ENCODE results near the gene OIP5. TPM values are rescaled to one million over a fixed set of nuclear protein-coding genes. Genes with fewer than 3 reads are reported as not detected.

The OIP5 gene
- total and polyA plus RNA-seq, 4 donors, result 0.17 to 11.8 (median 1.1) TPM

GRCh38 chr15:41354371-41354770 is 22.0 kb upstream of the OIP5 start:
- H3K4me3 ChIP-seq (ENCODE audit: low read depth in 1 of 3, low read length in 3 of 3), result no peak overlapping the region
- no peak overlapping the region for H3K27ac ChIP-seq (ENCODE audit: low read depth in 1 of 2, low read length in 2 of 2)
- TF ChIP-seq NR2F2 (IDR thresholded peaks at IDR 0.05) (no peak), FOXA1 (IDR thresholded peaks at IDR 0.05) (no peak), FOXA2 (IDR thresholded peaks at IDR 0.05) (no peak), CTCF (IDR thresholded peaks at IDR 0.05; ENCODE audit: low read depth, low read length, missing input control) (no peak), RAD21 (IDR thresholded peaks at IDR 0.05) (no peak), ZBTB33 (IDR thresholded peaks at IDR 0.05) (no peak), RXRA (IDR thresholded peaks at IDR 0.05) (no peak), YY1 (IDR thresholded peaks at IDR 0.05) (no peak), EGR1 (IDR thresholded peaks at IDR 0.05; ENCODE audit: low read depth in 2 of 2) (no peak), GABPA (IDR thresholded peaks at IDR 0.05 in 1 of 2, conservative IDR thresholded peaks at IDR 0.05 in 1 of 2) (no peak)
- no peaks in the 10 kb centered on the region for H3K4me1 ChIP-seq (ENCODE audit: control insufficient read depth in 4 of 4, insufficient read depth in 4 of 4, low read length in 3 of 4)
- WGBS, result 96% methylated on average over 10 of the region's 10 CpGs
- DNase-seq (ENCODE audit: low spot score), result no peak
- no peak overlapping the region for H3K9ac ChIP-seq (ENCODE audit: low read depth in 1 of 2, low read length in 2 of 2)
- no peaks in the 10 kb centered on the region for H3K27me3 ChIP-seq (ENCODE audit: control insufficient read depth in 4 of 4, insufficient read depth in 4 of 4, low read length in 3 of 4)
- peaks cover 0 to 5% (median 0%) of the 10 kb centered on the region in 4 donors for H3K36me3 ChIP-seq (ENCODE audit: control insufficient read depth in 4 of 4, insufficient read depth in 3 of 4, low read depth in 1 of 4, low read length in 3 of 4)
- H3K9me3 ChIP-seq (ENCODE audit: control insufficient read depth in 4 of 4, low read length in 3 of 4), result no peaks in the 10 kb centered on the region

- Histone ChIP-seq H3K4me1 (ENCODE audit: control insufficient read depth in 4 of 4, insufficient read depth in 4 of 4, low read length in 3 of 4) (no peaks in the 10 kb centered on the region), H3K9me3 (ENCODE audit: control insufficient read depth in 4 of 4, low read length in 3 of 4) (no peaks in the 10 kb centered on the region), H3K27me3 (ENCODE audit: control insufficient read depth in 4 of 4, insufficient read depth in 4 of 4, low read length in 3 of 4) (no peaks in the 10 kb centered on the region), H3K9ac (ENCODE audit: low read depth in 1 of 2, low read length in 2 of 2) (no peak overlapping the region), H3K36me3 (ENCODE audit: control insufficient read depth in 4 of 4, insufficient read depth in 3 of 4, low read depth in 1 of 4, low read length in 3 of 4) (peaks cover 0 to 2% (median under 1%) of the 10 kb centered on the region in 4 donors), H3K27ac (ENCODE audit: low read depth in 1 of 2, low read length in 2 of 2) (no peak overlapping the region), H3K4me3 (ENCODE audit: low read depth in 1 of 3, low read length in 3 of 3) (no peak overlapping the region)
- 87% methylated on average over 10 of the region's 10 CpGs for WGBS
- TF ChIP-seq RXRA (IDR thresholded peaks at IDR 0.05), result no peak
- TF ChIP-seq MAX (IDR thresholded peaks at IDR 0.05), result no peak
- no peak for TF ChIP-seq REST (IDR thresholded peaks at IDR 0.05)
- no peak for TF ChIP-seq TAF1 (conservative IDR thresholded peaks at IDR 0.05)
- no peak for TF ChIP-seq FOXA1 (IDR thresholded peaks at IDR 0.05)
- no peak for TF ChIP-seq JUND (IDR thresholded peaks at IDR 0.05)
- no peak for TF ChIP-seq HNF4A (conservative IDR thresholded peaks at IDR 0.05)
- no peak for TF ChIP-seq NR2F2 (IDR thresholded peaks at IDR 0.05)
- no peak for TF ChIP-seq GABPA (IDR thresholded peaks at IDR 0.05 in 1 of 2, conservative IDR thresholded peaks at IDR 0.05 in 1 of 2)
- no peak for TF ChIP-seq CTCF (IDR thresholded peaks at IDR 0.05; ENCODE audit: low read depth, low read length, missing input control)
- no peak for TF ChIP-seq SP1 (IDR thresholded peaks at IDR 0.05)
- no peak for TF ChIP-seq ZBTB33 (IDR thresholded peaks at IDR 0.05)
- no peak for TF ChIP-seq FOXA2 (IDR thresholded peaks at IDR 0.05)
- TF ChIP-seq YY1 (IDR thresholded peaks at IDR 0.05), result no peak
- no peak for TF ChIP-seq EGR1 (IDR thresholded peaks at IDR 0.05; ENCODE audit: low read depth in 2 of 2)
- TF ChIP-seq RAD21 (IDR thresholded peaks at IDR 0.05), result no peak
- DNase-seq (ENCODE audit: low spot score), result no peak
Measured at GRCh38 chr15:41350057-41350717, 17.8 kb upstream of the OIP5 start.
